Stimulated activated CD4-positive, alpha-beta T cell treated with anti-CD3 and anti-CD28 coated beads, Interleukin-15, amount 100 ng/mL, for 1 hour (primary cell): ENCODE results near the gene ASPM.
"Not testable (repeated sequence)": the region's sequence is repeated elsewhere in the genome, so short reads cannot be mapped to it uniquely, and the experiment has no call there.

Experiments used
- DNase-seq, 2 donors: peaks; one replicate each; pipeline ENCODE4 v3.0.0-alpha.2; 2020; ENCODE audit warnings: low read depth in 1 of 2, low spot score in 1 of 2

The ASPM gene

GRCh38 chr1:197081117-197081753 is 65.2 kb downstream of the ASPM start:
- DNase-seq: no peak

GRCh38 chr1:197080323-197080722 is 66.1 kb downstream of the ASPM start:
- no peak for DNase-seq

- DNase-seq: no peak
These were observed 69.9 kb downstream of the ASPM start for GRCh38 chr1:197076585-197076984.

- DNase-seq: no peak
These were observed 72.5 kb downstream of the ASPM start for GRCh38 chr1:197073978-197074377.

- no peak for DNase-seq
These were observed 79.0 kb downstream of the ASPM start for GRCh38 chr1:197067457-197067818.

- no peak for DNase-seq
These were observed 79.6 kb downstream of the ASPM start, which contains the start of gene F13B for GRCh38 chr1:197066719-197067456. TSS of gene F13B (minus strand) at chr1:197067260. CDS start at chr1:197067223, 37 bp downstream.

GRCh38 chr1:197066277-197066676 is 80.2 kb downstream of the ASPM start:
- no peak for DNase-seq

- no peak for DNase-seq
These were observed 80.9 kb downstream of the ASPM start for GRCh38 chr1:197065559-197065958.

GRCh38 chr1:197063212-197063611 is 83.3 kb downstream of the ASPM start:
- DNase-seq: no peak

- no peak for DNase-seq
These were observed 83.8 kb downstream of the ASPM start for GRCh38 chr1:197062692-197063091.

- no peak for DNase-seq
These were observed 97.4 kb downstream of the ASPM start for GRCh38 chr1:197049100-197049499.

GRCh38 chr1:197042676-197043341 is 103.7 kb downstream of the ASPM start:
- DNase-seq: no peak

- DNase-seq: no peak
These were observed 104.7 kb downstream of the ASPM start for GRCh38 chr1:197041486-197042353.

- no peak for DNase-seq
These were observed 109.6 kb downstream of the ASPM start for GRCh38 chr1:197036861-197037260.

GRCh38 chr1:197034631-197035339 is 111.7 kb downstream of the ASPM start:
- DNase-seq: not testable (repeated sequence)
